ENCODE measurements around the gene ATAT1.

The ATAT1 gene

DNA sequence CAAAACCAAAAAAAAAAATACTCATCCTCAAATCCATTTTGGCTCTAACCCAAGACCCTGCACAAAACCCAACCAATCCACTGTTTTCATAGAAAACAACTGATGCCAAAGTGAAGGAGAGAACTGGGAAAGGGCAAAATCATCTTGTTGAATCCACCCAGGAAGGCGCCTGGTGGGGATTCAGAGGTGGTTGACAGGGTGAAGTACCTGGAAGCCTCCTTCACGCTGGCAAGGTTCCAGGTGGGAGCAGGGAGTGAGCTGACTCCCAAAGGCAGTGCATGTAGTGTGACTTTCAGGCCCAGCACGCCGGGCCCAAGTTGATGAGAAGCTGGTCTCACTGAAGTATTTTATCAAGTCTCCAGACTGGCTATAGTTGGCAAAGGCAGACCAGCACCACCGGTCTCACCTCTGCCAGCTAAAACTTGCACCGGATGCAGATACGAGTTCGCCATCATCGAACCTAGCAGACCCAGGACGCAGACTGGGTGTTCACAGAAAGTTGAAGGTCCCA lies 26.2 kb upstream of the ATAT1 start:
- Mint-ChIP-seq H3K4me3 (no peak overlapping the region), H3K9me3 (no peaks in the 10 kb centered on the region), H3K27ac (peak overlapping the region in 2 of 3 experiments; percentile 37 to 43), H3K36me3 (ENCODE audit: low read depth) (peaks cover 59% of the 10 kb centered on the region), H3K4me1 (no peaks in the 10 kb centered on the region), H3K27me3 (ENCODE audit: low read depth) (no peaks in the 10 kb centered on the region)
- TF ChIP-seq, protein P1, sequence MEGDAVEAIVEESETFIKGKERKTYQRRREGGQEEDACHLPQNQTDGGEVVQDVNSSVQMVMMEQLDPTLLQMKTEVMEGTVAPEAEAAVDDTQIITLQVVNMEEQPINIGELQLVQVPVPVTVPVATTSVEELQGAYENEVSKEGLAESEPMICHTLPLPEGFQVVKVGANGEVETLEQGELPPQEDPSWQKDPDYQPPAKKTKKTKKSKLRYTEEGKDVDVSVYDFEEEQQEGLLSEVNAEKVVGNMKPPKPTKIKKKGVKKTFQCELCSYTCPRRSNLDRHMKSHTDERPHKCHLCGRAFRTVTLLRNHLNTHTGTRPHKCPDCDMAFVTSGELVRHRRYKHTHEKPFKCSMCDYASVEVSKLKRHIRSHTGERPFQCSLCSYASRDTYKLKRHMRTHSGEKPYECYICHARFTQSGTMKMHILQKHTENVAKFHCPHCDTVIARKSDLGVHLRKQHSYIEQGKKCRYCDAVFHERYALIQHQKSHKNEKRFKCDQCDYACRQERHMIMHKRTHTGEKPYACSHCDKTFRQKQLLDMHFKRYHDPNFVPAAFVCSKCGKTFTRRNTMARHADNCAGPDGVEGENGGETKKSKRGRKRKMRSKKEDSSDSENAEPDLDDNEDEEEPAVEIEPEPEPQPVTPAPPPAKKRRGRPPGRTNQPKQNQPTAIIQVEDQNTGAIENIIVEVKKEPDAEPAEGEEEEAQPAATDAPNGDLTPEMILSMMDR (IDR thresholded peaks at IDR 0.05; ENCODE audit: unreplicated experiment in 3 of 3): no peak

DNA sequence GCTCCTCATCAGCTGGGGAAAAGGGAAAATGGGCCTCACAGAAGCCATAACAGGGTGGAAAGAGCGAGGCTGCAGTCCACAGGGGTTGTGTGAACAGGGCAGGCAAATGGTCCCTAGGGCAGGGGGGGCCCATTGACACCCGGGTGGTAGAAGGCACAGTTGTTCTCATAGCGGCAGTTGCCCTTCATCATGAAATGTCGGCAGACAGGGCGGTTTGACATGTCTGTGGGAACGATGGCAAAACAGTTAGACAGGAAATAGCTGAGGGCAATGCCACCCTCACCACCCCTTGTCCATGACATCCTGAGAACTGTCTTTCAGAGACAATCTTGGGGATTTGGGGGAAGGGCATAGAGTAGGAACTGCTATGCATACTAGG lies 25.2 kb upstream of the ATAT1 start:
- no peak overlapping the region for H3K4me3 Mint-ChIP-seq
- TF ChIP-seq, protein P1 (IDR thresholded peaks at IDR 0.05; ENCODE audit: unreplicated experiment in 3 of 3): no peak
- no peaks in the 10 kb centered on the region for H3K4me1 Mint-ChIP-seq
- H3K9me3 Mint-ChIP-seq: no peaks in the 10 kb centered on the region
- H3K27me3 Mint-ChIP-seq (ENCODE audit: low read depth): no peaks in the 10 kb centered on the region
- peaks cover 66% of the 10 kb centered on the region for H3K36me3 Mint-ChIP-seq (ENCODE audit: low read depth)
- H3K27ac Mint-ChIP-seq: peak overlapping the region in 1 of 3 experiments; percentile 37

DNA sequence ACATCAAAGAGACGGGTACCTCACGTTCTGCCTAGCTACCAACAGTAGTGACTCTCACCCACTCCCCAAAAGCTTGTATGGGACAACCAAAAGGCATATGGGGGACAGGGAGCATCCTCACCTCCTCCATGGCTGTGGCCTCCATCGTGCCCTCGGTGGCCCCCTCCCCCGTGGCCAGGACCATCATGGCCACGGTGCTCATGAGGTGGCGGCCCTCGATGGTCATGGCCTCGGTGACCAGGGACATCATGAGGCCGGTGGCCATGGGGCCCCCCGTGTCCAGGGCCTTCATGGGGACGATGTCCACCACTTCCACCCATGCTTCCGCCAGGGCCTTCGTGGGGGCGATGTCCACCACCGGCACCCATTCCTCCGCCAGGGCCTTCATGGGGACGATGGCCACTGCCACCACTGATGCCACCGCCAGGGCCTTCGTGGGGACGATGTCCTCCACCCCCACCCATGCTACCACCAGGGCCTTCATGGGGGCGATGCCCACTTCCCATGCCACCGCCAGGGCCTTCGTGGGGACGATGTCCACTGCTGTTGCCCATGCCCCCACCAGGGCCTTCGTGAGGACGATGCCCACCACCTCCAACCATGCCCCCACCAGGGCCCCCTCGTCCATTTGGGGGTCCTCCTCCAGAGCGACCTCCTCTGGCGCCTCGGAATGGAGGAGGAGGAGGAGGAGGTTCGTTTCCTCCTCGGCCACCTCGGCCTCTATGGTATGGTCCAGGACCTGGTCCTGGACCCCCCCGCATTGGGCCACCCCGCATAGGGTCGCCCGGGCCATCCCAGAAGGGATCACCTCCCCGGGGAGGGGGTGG lies 24.6 kb upstream of the ATAT1 start:
- TF ChIP-seq, protein P1 (IDR thresholded peaks at IDR 0.05; ENCODE audit: unreplicated experiment in 3 of 3): no peak
- Mint-ChIP-seq H3K27ac (no peak overlapping the region), H3K36me3 (ENCODE audit: low read depth) (peaks cover 69% of the 10 kb centered on the region), H3K9me3 (no peaks in the 10 kb centered on the region), H3K27me3 (ENCODE audit: low read depth) (no peaks in the 10 kb centered on the region), H3K4me1 (no peaks in the 10 kb centered on the region), H3K4me3 (no peak overlapping the region)

DNA sequence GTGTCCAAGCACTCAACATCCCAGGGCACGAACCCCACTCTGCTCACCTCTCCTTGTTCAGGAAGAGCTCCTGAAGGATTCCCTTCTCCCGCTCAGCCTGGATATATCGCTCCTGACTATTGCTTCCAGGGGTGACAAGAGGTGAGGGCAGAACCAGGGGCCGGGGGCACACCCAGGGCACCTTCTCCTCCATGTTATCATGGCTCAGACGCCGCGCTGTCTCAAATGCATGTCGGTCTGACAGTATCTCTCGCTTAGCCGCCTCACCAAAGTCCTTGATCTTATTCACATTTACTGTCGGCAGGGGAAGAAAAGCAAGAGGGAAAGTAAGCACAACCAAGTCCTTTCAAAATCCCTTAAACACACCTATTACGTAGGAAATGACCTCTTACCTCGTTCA lies 22.7 kb upstream of the ATAT1 start:
- H3K27ac Mint-ChIP-seq: peak overlapping the region in 1 of 3 experiments; percentile 44
- no peaks in the 10 kb centered on the region for H3K9me3 Mint-ChIP-seq
- peaks cover 5% of the 10 kb centered on the region for H3K4me1 Mint-ChIP-seq
- peaks cover 79% of the 10 kb centered on the region for H3K36me3 Mint-ChIP-seq (ENCODE audit: low read depth)
- TF ChIP-seq, protein P1 (IDR thresholded peaks at IDR 0.05; ENCODE audit: unreplicated experiment in 3 of 3): no peak
- H3K27me3 Mint-ChIP-seq (ENCODE audit: low read depth): no peaks in the 10 kb centered on the region
- H3K4me3 Mint-ChIP-seq: no peak overlapping the region

DNA sequence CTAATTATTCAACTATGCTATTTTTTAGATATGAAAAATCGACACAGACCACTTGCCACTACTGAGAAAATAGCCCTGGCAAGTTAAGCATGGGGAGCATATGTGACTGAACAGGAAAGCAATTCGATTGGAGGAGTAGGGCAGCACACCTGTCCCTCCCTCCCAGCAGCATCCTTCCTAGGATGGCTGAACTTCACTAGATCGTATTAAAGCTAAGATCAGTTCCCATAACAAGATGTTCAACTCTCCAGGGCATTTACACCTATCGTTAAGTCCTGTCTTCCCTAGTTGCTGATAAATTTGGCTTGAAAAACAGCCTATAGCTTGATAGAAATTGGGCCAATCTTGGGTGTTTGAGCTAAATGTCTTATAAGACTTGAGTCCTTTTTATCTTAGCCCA lies 16.6 kb upstream of the ATAT1 start:
- Mint-ChIP-seq H3K4me1 (peaks cover 54% of the 10 kb centered on the region), H3K4me3 (no peak overlapping the region), H3K27ac (peak overlapping the region in 2 of 3 experiments; percentile 15 to 21), H3K9me3 (no peaks in the 10 kb centered on the region), H3K36me3 (ENCODE audit: low read depth) (peaks cover 58% of the 10 kb centered on the region), H3K27me3 (ENCODE audit: low read depth) (no peaks in the 10 kb centered on the region)
- TF ChIP-seq, protein P1 (IDR thresholded peaks at IDR 0.05; ENCODE audit: unreplicated experiment in 3 of 3): no peak

All from nephron (organoid).